NCI-H146 treated with DMSO at 0.1 percent for 48 hours (cell line): ENCODE data around the gene EPYC.

ENCODE experiments used
- DNase-seq: peaks from one replicate; lab custom pipeline; 2025; ENCODE audit not compliant: unreplicated experiment; lab: John Stamatoyannopoulos, UW

Gene EPYC

GRCh38 chr12:90959032-90959431 is 45.7 kb downstream of the EPYC start:
- DNase-seq, result no peak

- no peak for DNase-seq
These were observed 46.4 kb downstream of the EPYC start for GRCh38 chr12:90958347-90958746.

GRCh38 chr12:90954921-90955320 is 49.9 kb downstream of the EPYC start, which contains the start of gene CCER1:
CCER1 (minus strand) TSS chr12:90955176; CDS start chr12:90954742, 434 bp downstream.
- DNase-seq, result no peak

- no peak for DNase-seq
These were observed 50.3 kb downstream of the EPYC start for GRCh38 chr12:90954428-90954827.

GRCh38 chr12:90953956-90954421 is 50.8 kb downstream of the EPYC start:
- no peak for DNase-seq

GRCh38 chr12:90951432-90952105 is 53.2 kb downstream of the EPYC start:
- no peak for DNase-seq

- no peak for DNase-seq
These were observed 56.9 kb downstream of the EPYC start for GRCh38 chr12:90947869-90948268.

- DNase-seq, result no peak
These were observed 59.6 kb downstream of the EPYC start for GRCh38 chr12:90945070-90945649.

- DNase-seq, result no peak
These were observed 61.5 kb downstream of the EPYC start for GRCh38 chr12:90943255-90943654.

- DNase-seq, result no peak
These were observed 63.8 kb downstream of the EPYC start for GRCh38 chr12:90940872-90941499.

GRCh38 chr12:90939382-90939781 is 65.4 kb downstream of the EPYC start:
- no peak for DNase-seq

- DNase-seq, result no peak
These were observed 66.3 kb downstream of the EPYC start for GRCh38 chr12:90938451-90938850.

GRCh38 chr12:90937651-90938050 is 67.1 kb downstream of the EPYC start:
- DNase-seq, result no peak

GRCh38 chr12:90936230-90937005 is 68.4 kb downstream of the EPYC start:
- no peak for DNase-seq

- no peak for DNase-seq
These were observed 79.2 kb downstream of the EPYC start for GRCh38 chr12:90925562-90925961.

- no peak for DNase-seq
These were observed 80.4 kb downstream of the EPYC start for GRCh38 chr12:90924406-90924805.

GRCh38 chr12:90922145-90922627 is 82.6 kb downstream of the EPYC start:
- DNase-seq, result no peak

- DNase-seq, result no peak
These were observed 83.2 kb downstream of the EPYC start for GRCh38 chr12:90921536-90921935.

GRCh38 chr12:90920222-90920621 is 84.5 kb downstream of the EPYC start:
- no peak for DNase-seq

GRCh38 chr12:90917431-90917830 is 87.3 kb downstream of the EPYC start:
- DNase-seq, result no peak

GRCh38 chr12:90916516-90916915 is 88.3 kb downstream of the EPYC start:
- no peak for DNase-seq
